NCI-H2196 treated with DMSO at 0.1 percent for 48 hours (cell line): ENCODE measurements around the gene HARBI1.

ENCODE experiments used
- DNase-seq: peaks from one replicate; lab custom pipeline; 2025; ENCODE audit not compliant: unreplicated experiment; lab: John Stamatoyannopoulos, UW

Gene HARBI1, protein sequence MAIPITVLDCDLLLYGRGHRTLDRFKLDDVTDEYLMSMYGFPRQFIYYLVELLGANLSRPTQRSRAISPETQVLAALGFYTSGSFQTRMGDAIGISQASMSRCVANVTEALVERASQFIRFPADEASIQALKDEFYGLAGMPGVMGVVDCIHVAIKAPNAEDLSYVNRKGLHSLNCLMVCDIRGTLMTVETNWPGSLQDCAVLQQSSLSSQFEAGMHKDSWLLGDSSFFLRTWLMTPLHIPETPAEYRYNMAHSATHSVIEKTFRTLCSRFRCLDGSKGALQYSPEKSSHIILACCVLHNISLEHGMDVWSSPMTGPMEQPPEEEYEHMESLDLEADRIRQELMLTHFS

DNA sequence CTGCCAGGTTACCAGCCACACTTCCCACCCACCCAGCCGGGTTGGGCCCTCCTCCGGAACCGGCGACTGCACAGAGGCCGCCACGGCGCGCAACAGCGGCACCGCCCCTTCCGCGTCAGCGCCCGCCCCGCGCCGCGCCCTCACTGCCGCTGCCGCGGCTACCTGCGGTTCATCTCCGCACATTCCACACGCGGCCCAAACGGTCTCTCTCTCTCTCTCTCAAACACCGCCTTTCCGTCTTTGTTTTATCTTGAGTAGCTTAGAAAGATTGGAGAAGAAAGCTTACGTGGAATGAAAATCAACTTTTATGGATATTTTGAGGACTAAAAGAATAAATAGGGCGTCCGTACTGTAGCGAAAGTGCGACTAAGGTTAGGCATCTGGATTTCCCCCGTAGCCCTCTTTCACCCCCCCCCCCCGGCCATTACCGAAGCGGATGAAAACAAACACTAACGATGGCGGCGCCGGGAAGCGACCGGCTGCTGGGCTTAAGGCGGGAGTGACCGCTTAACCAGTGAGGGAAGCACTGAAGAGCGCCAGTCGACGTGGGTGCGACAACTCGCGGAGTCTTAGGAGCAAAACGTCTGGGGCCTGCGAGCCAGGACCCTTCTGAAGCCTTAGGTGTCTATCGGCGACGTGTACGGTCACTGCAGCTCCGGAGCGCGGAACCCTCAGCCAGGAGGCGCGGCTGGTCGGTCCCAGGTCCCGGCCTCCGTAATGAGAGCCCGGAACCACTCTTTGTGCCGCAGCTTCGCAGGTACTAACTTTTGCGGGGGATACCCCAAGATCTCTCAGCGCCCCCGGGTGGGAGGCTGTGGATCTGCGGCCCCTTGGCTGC lies at the start of gene HARBI1, which contains the start of gene ATG13:
TSS of gene HARBI1 (minus strand) at position 94 of the 838 bp plus-strand sequence. CDS start 990 bp downstream, outside the sequence.
TSS of gene ATG13 (plus strand) at position 420 of the 838 bp plus-strand sequence. CDS start 26,739 bp downstream, outside the sequence.
- peak; percentile 74 for DNase-seq

DNA sequence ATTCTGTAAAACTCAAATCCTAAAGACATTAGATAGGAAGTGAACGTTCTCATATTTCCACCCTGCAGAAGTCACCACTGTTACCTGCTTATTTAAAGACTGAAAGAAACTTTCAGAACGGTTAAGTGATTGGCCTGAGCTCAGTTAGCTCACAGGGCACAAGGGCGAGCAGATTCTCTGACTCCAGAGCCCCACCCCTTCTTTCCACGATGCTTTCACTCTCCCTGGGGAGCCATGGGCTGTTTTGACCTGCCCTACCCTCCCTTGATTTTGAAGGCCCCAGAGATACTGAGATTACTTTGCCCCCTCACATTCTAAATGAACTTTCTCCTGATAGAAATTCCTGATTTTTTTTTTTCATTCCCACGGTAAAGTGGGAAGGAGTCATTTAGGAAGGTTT lies 49.5 kb upstream of the HARBI1 start:
- DNase-seq: no peak

- DNase-seq: no peak
These were observed 48.3 kb upstream of the HARBI1 start for GRCh38 chr11:46665356-46665755.

DNA sequence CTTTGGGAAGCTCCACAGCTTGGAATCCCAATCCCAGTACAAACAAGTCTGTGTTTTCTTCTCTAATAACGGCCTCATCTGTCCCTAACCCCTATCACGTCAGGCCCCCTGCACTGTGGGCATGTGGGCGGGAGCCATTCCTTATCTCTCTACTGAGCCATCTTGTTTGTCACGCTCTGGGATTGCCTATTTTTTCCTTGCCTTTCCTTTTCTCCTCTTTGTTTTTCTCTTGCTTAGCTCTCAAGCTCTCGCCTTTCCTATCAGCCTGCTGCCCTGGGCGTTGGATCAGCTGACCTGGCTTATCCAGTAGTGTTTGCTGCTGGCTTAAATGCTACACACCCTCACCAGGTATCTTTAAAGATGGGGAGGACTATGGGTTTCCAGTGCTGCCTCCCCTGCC lies 47.6 kb upstream of the HARBI1 start:
- no peak for DNase-seq

DNA sequence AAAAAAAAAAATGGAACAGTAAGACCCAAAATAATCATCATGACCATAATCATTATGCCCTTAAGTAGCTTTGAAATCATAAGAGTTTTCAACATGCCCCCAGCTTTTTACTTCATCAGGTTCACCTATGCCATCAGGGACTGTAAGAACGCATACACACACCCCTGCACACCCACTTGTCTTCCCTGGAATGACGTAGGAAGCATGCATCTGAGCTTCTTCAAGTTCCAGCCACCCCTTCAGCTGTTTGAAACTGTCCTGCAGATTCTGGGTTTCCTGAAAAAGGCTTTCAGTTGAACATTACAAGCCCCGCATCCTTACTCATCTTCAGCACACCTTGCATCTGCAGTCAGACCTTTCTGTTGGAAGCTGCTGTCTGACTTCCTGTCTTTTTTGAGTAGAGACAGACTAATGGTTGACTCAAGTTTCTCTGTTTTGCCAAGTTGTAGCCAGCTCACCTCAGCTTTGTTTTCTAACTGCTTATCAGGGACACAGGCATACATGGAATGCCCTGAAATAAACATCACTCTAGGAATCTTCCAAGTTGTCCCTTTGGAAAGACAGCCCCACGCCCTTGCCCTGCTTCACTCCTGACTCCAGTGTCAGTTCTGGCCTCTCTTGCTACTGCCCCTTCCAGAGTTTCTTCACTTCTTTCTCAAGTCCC lies 46.4 kb upstream of the HARBI1 start:
- DNase-seq: no peak

DNA sequence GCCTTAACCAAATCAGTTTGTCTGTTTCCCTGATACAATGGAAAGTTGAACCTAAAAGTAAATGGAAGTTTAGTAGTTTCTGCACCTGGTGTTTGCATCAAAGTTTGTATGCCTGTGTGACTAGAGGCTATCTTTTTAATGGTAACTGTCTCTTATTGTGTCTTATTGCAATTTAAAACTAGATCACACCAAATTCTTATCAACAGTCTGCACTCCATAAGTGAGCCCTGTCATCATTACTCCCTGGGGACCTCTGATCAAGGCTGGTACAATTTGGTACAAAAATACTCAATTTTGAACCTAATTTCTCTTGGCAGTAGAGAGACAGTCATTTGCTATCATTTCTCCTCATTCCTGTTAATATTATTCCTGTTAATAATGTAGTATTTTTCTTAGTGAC lies 45.3 kb upstream of the HARBI1 start:
- DNase-seq: no peak

- DNase-seq: no peak
These were observed 44.8 kb upstream of the HARBI1 start for GRCh38 chr11:46661836-46662235.

GRCh38 chr11:46659908-46660307 lies 42.9 kb upstream of the HARBI1 start:
- DNase-seq: no peak

DNA sequence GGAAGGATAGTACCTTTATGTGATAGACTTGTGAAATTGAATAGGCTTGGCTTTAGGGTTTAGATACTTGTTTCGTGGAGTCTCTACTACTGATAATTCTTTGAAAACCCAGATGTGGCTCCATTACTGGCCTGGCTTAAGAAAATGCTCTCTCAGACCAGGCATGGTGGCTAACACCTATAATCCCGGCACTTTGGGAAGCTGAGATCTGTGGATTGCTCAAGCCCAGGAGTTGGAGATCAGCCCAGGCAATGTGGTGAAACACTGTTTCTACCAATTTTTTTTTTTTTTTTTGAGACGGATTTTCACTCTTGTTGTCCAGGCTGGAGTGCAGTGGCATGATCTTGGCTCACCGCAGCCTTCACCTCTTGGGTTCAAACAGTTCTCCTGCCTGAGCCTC lies 41.2 kb upstream of the HARBI1 start:
- no peak for DNase-seq

DNA sequence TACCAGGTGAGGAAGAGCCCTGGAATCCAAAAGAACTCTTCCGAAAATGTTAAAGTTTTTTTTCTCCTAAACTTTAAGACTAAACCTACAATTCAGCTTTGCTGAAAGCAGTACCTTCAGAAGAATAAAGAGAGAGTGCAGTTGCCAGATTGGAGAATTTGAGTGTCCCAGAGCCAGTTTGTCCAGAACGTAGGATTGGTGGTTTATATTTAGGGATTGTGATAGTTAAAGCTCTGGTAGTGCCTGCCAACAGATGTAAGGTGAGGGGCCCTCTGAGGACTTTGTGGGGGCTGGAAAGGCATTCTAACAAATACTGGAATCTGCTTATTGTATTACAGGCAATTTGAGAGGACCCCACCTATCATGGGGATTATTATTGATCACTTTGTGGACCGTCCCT lies 40.2 kb upstream of the HARBI1 start:
- DNase-seq: no peak

DNA sequence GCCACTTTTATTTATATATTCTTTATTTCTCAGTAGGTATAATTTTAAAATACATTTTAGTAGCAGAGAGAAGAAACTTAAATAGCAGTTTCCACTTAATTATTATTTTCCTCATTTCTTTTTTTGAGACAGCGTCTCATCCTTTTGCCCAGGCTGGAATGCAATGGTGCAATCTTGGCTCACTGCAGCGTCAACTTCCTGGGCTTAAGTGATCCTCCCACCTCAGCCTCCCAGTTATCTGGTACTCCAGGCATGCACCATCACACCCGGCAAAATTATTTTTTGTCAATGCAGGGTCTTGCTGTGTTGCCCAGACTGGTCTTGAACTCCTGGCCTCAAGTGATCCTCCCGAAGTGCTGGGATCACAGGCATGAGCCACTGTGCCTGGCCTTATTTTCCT lies 38.6 kb upstream of the HARBI1 start:
- DNase-seq: no peak

DNA sequence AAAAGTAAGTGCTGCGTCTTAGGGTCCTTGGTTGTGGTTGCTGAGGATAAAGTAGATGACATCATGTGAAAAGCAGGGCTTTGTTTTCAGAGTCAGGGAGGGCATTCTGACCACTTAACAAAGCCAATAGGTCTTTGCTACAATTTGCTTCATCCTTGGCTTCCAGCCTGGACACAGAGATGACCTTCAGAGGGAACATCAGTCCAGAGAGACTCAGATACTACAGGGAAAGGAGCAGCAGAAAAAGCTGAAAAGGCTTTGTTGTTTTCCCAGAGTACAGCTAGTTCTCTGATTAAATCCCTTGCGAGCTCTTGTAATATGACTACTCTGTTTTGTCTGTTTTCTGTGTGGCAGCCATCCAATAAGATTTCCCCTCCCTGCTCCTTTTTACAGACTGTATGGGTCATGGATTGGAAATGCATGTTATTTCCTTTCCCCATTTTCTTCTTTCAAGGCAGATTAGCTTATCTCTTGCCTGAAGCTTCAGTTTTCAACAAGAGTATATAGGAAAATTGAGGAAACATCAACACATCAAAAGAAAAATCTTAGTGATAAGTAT lies 32.2 kb upstream of the HARBI1 start:
- DNase-seq: peak; percentile 51

- DNase-seq: no peak
These were observed 27.0 kb upstream of the HARBI1 start for GRCh38 chr11:46643986-46644385.

DNA sequence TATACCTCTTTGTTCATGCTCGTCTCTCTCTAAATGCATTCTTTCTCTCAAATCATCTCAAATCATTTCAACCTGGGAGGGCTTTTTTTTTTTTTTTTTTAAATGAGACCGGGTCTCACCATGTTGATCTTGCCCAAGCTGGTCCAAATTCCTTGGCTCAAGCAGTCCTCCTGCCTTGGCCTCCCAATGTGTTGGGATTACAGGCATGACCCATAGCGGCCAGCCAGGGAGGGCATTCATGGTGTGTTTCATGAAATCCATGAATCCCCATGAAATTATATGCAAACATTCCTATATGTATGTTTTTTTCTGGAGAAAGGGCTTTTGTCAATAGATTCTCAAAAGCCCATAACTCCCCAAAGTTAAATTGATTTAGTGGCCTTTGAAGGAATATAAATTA lies 26.5 kb upstream of the HARBI1 start:
- DNase-seq: no peak

- DNase-seq: no peak
These were observed 25.8 kb upstream of the HARBI1 start for GRCh38 chr11:46642627-46643335.

GRCh38 chr11:46641639-46642038 lies 24.6 kb upstream of the HARBI1 start:
- DNase-seq: no peak

DNA sequence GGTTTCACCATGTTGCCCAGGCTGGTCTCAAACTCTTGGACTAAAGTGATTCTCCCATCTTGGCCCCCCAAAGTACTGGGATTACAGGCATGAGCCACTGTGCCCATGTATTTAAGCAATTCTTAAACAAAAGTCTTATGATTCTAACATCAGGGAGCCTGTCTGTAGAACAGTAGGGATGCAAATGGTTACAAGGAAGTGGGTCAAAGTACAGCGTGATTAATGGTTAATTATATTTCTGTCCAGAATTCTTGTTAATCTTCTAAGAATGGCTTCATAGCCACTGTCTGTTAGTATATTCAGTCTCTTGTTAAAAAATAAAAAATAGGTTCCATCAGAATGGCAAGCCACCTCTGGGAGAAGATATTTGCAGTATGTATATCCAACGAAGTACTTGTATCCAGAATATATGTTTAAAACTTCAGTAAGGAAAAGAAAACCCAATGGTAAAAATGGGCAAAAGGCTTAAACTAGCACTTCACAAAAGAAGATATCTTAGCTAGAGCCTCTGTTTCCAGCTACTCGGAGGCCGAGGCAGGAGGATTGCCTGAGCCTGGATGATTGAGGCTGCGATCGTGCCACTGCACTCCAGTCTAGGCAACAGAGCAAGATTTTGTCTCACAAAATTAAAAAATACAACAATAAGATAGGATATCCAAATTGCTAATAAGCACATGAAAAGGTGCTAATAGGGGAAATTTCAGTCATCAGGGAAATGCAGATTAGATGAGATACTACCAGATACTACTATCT lies 23.2 kb upstream of the HARBI1 start:
- DNase-seq: no peak

DNA sequence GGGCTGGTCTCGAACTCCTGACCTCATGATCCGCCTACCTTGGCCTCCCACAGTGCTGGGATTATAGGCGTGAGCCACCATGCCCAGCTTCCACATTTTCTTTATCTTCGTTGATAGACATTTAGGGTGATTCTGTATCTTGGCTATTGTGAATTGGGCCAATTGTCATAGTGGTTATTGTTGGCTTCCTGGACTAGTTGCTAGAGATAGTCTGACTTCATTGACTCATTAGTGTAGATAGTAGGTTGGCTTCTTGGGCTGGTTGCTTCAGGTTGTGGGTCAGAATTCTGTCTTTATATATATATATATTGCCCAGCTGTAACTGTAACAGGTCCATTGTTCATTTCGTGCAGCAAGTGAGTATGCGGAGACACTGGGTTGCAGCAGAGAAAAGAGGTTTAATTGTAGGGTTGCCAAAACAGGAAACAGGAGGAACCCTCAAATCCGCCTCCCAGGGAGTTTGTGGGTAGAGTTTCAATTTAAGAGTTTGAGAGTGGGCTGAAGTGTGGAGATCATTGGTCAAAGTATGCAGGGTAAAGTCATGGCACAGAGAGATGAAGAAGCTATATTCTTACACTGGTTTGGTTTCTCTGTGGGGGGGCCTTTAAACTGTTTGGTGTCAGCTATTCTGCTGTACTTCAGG lies 22.3 kb upstream of the HARBI1 start:
- DNase-seq: no peak

GRCh38 chr11:46637546-46637945 lies 20.5 kb upstream of the HARBI1 start:
- no peak for DNase-seq
